ENCODE data around the gene ABCB4. TPM values are rescaled to one million over a fixed set of nuclear protein-coding genes. Genes with fewer than 3 reads are reported as not detected.

The ABCB4 gene
- under 1 TPM in 2 of 3 donors, not detected in 1; 0.06 to 0.27 TPM for polyA plus RNA-seq

DNA sequence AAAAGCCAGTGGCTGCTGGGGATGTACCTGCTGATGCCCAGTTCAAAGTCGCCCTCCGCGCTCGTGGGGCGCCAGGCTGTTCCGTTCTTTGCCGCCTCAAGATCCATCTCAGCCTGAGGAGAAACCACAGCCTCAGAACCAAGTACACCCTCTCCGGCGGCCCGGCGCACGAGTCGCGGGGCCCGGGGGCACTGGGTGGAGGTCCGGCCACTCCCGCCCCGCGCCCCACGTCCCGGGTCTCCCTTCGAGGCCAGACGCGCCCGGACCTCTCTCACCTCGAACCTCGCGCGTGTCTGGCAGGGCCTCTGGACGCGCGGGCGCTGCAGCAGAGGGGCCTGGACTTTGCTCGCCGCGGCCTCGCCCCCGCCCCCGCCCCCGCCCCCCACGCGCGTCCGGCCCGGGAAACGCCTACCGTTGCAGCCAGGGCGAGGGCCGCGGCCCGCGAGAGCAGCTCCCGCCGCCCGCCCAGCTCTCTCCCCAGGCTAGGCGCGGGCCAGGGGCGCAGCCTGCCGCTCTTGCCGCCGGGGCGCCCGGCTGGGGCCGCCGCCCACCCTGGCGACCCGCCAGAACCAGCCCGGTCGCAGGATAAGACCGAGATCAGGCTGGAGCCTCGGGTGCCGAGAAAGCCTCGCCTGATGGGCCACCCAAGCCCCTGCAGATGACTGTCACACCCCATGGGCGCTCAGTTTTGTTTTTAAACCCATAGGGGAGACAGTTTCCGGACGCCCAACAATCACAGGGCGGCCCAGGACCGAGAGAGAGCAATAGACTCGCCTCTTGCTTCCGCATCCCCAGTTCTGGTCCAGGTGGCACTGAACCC, at the start of gene ABCB4:
ABCB4 (minus strand) TSS at position 322 of the 820 bp plus-strand sequence; CDS start at position 107, 215 bp downstream.
- H3K27ac ChIP-seq (ENCODE audit: low read depth, low read length), result no peak within 1 kb of the TSS
- WGBS, 3 donors, result 5 to 7% (median 6%) methylated on average over 56 to 80 of the region's 80 CpGs

DNA sequence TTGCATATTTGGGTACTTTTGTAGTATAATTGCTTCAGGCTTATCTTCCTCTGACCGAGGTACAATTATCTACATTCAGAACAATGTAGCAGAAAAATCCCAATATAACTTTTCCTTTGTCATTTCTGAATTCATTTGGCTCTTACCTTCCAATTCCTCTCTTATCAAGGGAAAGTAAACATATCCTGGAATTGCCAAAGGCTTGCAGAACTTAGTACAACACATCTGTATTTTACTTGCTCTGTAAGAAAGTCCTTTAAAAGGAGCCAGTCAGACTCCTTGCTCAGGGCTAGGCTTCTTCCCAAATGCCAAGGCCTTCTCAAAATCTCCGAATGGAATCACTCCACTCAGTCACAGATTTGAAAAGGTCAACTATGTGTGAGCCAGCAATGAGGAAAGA, 43.3 kb upstream of the ABCB4 start:
- 24 to 58% (median 57%) methylated on average over 2 of the region's 2 CpGs for WGBS, 3 donors
- no peak overlapping the region for H3K27ac ChIP-seq (ENCODE audit: low read depth, low read length)

DNA sequence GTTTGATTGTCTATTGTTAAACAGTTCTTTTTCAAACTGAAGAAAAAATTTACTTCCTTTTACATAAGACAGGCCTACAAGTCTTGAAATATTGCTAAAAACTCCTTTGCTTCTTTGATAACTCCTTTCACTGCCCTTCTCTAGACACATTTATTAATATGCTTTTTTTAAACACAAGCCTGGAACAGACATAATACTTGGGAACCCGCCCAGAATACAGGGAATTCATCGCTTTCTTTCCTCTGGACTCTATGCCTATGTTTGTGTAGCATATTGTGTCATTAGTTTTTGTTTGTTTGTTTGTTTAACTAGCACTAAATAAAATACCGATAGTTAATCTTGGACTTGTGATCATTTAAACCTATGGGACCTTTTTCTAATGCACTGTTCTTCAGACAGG, 42.4 kb upstream of the ABCB4 start:
- WGBS, 3 donors, result 67 to 80% (median 75%) methylated on average over 3 of the region's 3 CpGs
- no peak overlapping the region for H3K27ac ChIP-seq (ENCODE audit: low read depth, low read length)

DNA sequence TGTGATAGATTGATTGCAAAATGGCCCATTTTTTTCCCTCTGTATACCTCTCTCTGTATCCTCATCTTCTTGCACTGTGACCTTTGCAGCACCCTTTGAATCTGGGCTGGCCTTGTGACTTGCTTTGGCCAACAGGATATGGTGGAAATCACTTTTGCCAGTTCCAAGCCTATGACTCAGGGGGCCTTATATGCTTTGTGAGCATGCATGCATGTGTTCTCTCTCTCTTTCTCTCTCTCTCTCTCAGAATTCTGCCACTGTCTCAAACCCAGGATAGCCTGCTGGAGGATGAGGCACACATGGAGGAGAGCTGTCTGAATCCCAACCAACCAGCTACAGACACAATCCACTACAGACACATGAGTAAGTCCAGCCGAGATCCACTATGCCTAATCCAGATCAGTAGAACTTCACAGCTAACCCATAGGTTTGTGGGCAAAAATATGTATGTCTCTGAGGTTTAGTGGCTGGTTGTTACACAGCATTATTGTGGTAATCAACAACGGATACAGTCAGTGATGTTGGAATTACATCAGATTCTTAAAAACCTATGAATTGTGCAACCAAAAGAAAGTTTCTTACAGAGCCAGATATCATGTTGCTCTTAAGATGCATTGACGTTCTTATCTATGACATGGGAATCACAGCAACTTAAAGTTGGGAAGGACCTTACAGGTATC, 41.8 kb upstream of the ABCB4 start:
- H3K27ac ChIP-seq (ENCODE audit: low read depth, low read length), result no peak overlapping the region
- WGBS, 3 donors, result 45 to 74% (median 45%) methylated on average over 3 of the region's 3 CpGs

DNA sequence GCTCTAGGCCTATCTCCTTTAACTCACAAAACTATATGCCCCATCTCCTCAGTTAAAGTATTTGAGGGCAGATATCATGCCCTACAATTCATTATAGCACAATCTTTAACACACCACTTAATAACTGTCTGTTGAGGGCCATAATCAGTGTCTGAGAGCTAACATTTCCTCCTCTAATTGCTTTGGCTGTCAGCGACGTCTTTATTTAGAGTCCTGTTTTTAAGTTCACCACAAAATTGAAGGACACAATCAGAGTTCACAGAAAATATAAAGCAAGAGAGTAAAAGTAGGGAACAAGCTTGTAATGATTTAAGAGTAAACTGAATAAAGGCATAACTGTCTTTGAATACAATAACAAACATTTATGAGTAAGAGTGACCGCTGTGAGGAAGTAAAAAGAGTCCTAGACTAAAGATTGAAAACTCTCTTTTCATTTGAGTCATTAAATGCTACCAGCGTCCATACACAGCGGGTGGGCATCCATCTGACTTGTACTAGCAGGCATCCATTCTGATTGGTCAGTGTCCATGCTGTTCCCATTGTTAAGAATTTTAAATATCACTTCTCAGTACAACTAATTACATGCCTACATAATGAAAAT, 38.4 kb upstream of the ABCB4 start:
- H3K27ac ChIP-seq (ENCODE audit: low read depth, low read length), result no peak overlapping the region
- 76 to 85% (median 83%) methylated on average over 5 of the region's 5 CpGs for WGBS, 3 donors

DNA sequence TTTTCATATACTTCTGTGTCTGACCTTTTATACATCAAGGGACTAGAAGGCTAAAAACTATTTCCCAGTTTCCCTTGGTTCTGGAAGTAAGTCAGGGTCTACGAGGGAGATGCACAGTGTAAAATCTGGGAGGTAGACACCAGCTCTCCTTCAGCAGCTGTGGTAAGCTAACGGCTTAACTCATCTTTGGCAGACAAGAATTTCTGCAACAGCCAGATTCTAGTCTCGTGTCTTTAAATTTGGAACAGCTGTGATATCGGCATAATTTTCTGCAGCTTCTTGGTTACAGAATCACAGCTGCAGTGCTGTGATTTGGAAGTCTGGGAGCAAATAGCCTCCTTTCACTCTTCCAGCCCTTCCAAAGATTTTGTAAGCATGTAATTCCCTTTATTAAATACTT, 37.4 kb upstream of the ABCB4 start:
- H3K27ac ChIP-seq (ENCODE audit: low read depth, low read length), result no peak overlapping the region
- WGBS, 3 donors, result 60 to 80% (median 76%) methylated on average over 4 of the region's 4 CpGs

DNA sequence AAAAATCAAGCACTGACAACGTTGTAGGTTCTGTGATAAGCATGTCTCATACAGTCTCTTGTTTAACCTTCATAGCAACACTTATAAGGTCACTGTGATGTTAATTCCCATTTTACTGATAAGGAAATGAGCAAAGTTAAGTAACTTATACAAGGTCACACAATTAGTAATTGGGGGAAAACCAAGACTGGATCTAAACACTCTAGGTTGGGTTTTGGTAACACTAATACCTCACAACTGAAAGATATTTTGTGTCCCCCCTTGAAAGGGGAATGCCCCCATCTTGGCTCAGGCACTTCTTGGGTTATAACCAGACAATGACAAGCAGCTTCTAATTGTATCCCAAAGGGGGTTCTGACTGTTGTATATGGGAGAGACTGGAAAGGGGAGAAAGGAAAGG, 36.0 kb upstream of the ABCB4 start:
- H3K27ac ChIP-seq (ENCODE audit: low read depth, low read length), result no peak overlapping the region
- WGBS, 3 donors, result 31 to 69% (median 53%) methylated on average over 1 of the region's 1 CpG

DNA sequence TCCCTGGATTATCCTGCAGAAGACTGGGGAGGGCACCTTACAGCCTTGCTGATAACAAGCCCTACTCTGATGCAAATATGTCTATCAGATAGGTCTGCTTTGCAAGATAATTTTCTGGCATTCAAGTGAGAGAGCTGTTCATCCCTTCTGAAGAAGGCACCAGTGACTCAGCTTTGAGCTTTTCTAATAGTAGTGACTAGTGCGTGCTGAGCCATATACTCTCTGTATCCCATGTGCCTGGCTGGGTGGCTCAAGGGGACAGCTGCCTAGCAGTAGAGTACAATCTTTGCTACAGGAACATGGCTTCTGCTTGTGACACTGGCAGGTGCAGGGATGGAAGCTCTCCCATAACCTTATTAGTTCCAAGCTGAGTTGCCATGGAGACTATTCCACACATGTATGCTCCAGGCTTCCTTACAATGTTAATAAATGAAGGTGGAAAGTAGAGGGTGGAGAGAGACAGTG, 35.0 kb upstream of the ABCB4 start:
- 85 to 87% (median 87%) methylated on average over 1 of the region's 1 CpG for WGBS, 3 donors
- H3K27ac ChIP-seq (ENCODE audit: low read depth, low read length), result no peak overlapping the region

DNA sequence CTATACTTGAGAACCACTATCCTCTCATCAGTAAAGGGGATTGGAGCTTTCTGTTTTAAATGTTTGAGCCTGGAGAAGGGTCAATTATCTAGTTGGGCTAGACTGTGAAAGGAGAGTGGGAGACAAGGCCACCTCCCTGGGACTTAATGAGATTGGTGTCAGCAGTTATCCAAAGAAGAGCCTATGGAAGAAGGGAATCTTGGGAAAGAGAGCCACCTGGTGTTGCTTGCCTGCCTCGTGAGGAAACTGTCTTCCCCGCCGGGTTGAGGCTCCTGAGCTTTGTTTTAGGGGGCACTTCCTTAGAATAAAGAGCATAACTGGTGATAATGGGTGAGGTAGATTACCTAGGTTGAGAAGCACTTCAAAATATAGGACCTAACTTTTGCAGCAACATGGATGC, 32.0 kb upstream of the ABCB4 start:
- WGBS, 3 donors, result 37 to 62% (median 52%) methylated on average over 3 of the region's 3 CpGs
- no peak overlapping the region for H3K27ac ChIP-seq (ENCODE audit: low read depth, low read length)

DNA sequence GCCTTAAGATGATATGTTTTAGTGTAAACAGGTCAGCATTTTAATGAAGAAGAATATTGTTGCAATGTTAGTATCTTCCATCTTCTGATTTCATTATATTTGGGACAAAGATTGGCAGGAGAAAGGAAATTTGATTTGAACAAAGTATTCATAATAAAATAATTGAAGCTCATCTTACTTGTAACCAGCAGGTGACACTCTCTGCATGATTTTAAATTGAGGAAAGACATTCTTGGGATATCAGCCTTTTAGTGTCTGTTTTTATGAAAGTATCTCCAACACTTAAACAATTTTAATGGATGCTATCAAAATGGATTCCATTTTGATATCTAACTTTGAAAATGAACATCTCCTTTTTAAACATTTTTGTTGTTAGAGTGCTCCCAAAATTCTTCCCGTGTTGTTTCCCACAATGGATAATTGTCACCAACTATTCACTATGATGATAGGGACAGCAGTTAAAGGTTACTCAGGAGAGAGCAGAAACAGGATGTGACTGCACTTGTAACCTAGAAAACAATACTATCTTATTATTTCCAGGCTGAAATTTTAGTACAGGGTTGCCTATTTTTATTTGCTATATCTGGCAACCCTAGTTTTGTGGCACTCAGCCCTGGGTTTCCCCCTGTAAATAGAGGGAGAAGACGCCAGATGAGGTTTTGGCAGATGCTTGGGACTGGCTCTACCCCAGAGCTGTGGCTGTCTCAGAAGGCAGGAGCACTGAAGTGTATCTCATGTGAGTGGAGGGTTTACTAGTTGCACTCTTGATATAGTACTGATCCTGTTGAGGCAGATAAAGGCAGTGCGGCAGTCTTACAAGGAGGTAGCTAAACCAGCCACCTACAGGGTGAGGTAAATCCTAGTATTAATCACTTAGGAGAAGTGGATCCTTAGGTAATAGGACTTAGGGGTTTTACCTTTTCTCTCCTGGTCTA, 31.0 kb upstream of the ABCB4 start:
- WGBS, 3 donors, result 68 to 76% (median 72%) methylated on average over 3 of the region's 3 CpGs
- no peak overlapping the region for H3K27ac ChIP-seq (ENCODE audit: low read depth, low read length)

DNA sequence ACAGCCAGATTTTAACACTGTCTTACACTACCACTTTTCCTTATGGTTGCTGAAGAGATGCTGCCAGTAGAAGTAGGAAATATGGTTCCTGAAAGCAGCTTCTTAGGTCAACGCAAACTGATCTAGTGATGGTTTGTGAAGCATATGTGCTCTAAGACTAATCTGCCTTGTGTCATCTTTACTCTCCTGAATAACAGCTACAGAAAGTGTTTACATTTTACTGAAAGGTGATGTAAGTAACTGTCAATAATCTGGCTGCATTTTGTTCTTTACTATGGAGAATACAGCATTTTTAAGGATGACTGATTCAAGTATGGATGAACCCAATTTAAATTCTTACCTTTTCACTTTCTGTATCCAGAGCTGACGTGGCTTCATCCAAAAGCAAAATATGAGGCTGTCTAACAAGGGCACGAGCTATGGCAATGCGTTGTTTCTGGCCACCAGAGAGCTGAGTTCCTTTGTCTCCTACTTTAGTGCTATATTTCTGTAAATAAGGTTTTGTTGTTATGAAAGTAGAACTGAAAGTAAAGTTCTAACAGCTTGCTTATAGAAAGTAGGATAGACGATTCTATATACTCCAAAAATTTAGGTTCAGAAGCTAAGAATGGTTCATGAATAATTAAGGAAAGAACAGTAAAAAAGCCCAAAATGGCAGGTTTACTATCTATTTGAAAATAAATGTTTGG, 30.2 kb upstream of the ABCB4 start:
- no peak overlapping the region for H3K27ac ChIP-seq (ENCODE audit: low read depth, low read length)
- 68 to 76% (median 71%) methylated on average over 5 of the region's 5 CpGs for WGBS, 3 donors

DNA sequence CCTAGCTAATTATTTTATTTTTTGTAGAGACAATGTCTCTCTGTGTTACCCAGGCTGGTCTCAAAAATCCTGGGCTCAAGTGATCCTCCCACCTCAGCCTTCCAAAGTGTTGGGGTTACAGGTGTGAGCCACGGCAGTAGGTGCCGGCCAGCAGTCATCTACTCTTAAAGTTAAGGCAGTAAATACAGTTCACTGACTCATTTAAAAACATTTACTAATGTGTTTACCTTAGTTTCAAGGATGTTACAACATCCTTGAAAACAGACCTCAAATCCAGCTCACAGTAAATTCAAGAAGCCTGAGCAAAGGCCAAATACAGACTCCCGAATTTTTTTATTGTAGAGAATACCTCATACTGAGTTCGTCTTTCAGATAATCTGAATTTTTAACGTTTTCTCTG, 29.6 kb upstream of the ABCB4 start:
- H3K27ac ChIP-seq (ENCODE audit: low read depth, low read length), result no peak overlapping the region
- 64 to 81% (median 81%) methylated on average over 5 of the region's 5 CpGs for WGBS, 3 donors

DNA sequence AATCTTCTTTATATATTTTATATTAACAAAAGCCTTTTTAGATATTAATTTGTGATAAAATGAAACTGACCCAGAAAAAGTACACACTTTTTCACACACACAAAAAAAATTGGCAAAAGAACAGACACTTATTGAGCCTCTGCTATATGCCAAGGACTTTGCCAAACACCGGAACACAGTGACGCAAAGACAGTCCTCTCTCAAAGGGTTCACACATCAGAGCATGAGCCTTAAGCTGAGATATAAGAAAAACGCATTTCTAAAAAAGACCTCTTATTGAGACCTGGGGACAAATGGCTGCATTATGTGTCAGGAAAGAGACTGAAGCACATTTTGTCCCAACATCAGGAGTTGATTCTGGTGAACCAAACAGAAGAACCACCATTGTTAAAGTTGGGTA, 24.0 kb upstream of the ABCB4 start:
- H3K27ac ChIP-seq (ENCODE audit: low read depth, low read length), result no peak overlapping the region
- WGBS, 3 donors, result 85 to 95% (median 93%) methylated on average over 3 of the region's 3 CpGs

DNA sequence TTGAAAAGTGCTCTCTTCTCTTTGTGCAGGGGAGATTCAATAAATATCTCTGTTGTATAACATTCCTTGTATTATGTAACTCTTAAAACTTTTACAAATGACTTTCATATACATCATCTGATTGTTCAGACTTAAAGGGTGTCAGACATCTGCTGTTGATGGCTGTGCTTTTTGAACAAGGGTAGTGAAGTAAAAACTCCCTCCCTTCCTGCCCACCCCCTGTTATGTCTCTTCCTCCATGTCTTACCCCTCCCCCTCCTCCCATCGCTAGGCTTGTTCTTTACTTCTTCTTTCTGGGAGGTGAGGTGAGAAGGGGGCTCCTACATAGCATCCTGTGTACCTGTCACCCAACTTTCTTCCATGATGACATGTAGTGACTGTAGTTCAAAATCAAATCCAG, 23.4 kb upstream of the ABCB4 start:
- 31 to 75% (median 50%) methylated on average over 1 of the region's 1 CpG for WGBS, 3 donors
- H3K27ac ChIP-seq (ENCODE audit: low read depth, low read length), result no peak overlapping the region

DNA sequence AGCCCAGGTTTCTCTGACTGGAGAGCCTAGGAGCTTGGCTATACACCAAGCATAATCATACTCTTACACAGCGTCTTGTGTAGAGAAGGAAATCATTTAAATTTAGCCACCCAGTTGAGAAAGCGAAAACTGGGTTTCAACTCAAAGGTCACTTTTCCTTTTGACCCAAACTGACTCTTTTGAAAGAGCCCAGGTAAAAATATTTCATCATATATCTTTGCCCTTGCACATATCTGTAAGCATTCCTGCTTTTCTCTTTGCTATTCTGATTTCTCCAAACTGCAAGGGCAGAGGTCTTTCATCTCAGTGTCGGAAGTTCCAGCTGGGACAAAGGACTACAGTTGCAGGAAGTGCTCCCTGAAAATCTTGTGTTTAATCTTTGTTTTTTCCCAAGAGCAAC, 22.0 kb upstream of the ABCB4 start:
- 64 to 74% (median 71%) methylated on average over 3 of the region's 3 CpGs for WGBS, 3 donors
- no peak overlapping the region for H3K27ac ChIP-seq (ENCODE audit: low read depth, low read length)

DNA sequence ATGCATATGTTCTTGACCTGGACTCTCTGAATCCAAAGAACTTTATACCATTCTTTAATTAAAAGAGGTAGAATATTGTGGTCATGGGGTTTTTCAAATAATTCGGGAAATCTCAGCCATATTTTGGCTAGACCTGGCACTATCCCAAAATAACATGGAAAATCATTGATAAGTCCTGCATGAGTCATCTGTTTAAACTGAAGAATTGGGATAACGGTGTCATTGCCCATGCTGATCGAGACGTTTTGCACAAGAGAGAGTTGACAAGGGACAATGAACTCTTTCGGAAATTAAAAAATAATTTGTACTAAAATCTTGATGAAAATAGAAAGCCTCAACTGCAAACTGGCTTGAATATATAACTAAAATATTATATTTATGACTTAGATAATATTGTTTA, 19.9 kb upstream of the ABCB4 start:
- no peak overlapping the region for H3K27ac ChIP-seq (ENCODE audit: low read depth, low read length)
- 75 to 86% (median 84%) methylated on average over 5 of the region's 5 CpGs for WGBS, 3 donors

DNA sequence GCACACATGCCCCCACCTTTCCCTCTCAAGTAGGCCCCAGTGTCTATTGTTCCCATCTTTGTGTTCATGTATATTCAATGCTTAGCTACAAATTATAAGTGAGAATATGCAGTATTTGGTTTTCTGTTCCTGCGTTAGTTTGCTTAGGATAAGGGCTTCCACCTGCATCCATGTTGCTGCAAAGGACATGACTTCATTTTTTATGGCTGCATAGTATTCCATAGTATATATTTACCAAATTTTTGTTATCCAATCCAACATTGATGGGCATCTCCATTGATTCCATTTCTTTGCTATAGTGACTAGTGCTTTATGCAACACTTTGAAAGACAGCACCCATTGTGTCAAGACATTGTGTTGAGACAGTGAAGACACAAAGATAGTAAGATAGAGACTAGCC, 19.0 kb upstream of the ABCB4 start:
- no peak overlapping the region for H3K27ac ChIP-seq (ENCODE audit: low read depth, low read length)
- 86 to 98% (median 94%) methylated on average over 1 of the region's 1 CpG for WGBS, 3 donors

DNA sequence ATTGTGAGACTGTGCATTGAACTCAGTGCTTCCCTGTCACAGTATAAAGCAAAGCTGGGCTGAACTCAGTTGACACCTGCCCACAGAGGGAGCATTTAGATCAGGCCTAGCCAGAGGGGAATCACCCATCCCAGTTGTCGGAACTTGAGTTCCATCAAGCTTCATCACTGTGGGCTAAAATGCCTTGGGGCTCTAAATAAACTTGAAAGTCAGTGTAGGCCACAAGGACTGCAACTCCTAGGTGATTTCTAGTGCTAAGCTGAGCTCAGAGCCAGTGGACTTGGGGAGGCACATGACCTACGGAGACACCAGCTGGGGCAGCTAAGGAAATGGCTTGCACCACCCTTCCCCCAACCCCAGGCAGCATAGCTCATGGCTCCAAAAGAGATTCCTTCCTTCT, 7.7 kb upstream of the ABCB4 start:
- 84 to 90% (median 86%) methylated on average over 2 of the region's 2 CpGs for WGBS, 3 donors
- H3K27ac ChIP-seq (ENCODE audit: low read depth, low read length), result no peak overlapping the region

Data from adipose tissue (tissue), 3 donors.